Measurements from ENCODE around the gene C1orf50.

C1orf50 gene

GRCh38 chr1:42731585-42731984 is 35.5 kb upstream of the C1orf50 start:
- TF ChIP-seq, protein P1, sequence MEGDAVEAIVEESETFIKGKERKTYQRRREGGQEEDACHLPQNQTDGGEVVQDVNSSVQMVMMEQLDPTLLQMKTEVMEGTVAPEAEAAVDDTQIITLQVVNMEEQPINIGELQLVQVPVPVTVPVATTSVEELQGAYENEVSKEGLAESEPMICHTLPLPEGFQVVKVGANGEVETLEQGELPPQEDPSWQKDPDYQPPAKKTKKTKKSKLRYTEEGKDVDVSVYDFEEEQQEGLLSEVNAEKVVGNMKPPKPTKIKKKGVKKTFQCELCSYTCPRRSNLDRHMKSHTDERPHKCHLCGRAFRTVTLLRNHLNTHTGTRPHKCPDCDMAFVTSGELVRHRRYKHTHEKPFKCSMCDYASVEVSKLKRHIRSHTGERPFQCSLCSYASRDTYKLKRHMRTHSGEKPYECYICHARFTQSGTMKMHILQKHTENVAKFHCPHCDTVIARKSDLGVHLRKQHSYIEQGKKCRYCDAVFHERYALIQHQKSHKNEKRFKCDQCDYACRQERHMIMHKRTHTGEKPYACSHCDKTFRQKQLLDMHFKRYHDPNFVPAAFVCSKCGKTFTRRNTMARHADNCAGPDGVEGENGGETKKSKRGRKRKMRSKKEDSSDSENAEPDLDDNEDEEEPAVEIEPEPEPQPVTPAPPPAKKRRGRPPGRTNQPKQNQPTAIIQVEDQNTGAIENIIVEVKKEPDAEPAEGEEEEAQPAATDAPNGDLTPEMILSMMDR (IDR thresholded peaks at IDR 0.05; ENCODE audit: borderline replicate concordance, extremely low read depth, low read length, poor library complexity, severe bottlenecking), result no peak
- no peak for TF ChIP-seq EZH2 (IDR thresholded peaks at IDR 0.05; ENCODE audit: borderline replicate concordance, low read depth, low read length, severe bottlenecking)
- DNase-seq (no peak), ATAC-seq (ENCODE audit: insufficient read depth, low read depth) (no peak)
- no peaks in the 10 kb centered on the region for H3K9me3 ChIP-seq (ENCODE audit: insufficient read depth, low read length, severe bottlenecking)
- H3K27me3 ChIP-seq (ENCODE audit: insufficient read depth, low read length, poor library complexity), result no peaks in the 10 kb centered on the region
- H3K36me3 ChIP-seq (ENCODE audit: insufficient read depth, low read length), result no peaks in the 10 kb centered on the region
- no peak overlapping the region for H3K27ac ChIP-seq (ENCODE audit: low read length)
- no peak overlapping the region for H3K9ac ChIP-seq (ENCODE audit: low read depth, low read length)
- no peak overlapping the region for H3K4me2 ChIP-seq (ENCODE audit: insufficient read depth, low read length)
- no peak overlapping the region for H3K4me3 ChIP-seq (ENCODE audit: low read depth in 1 of 2, low read length in 2 of 2)
- no peak overlapping the region for H2AFZ ChIP-seq (ENCODE audit: low read depth, low read length)
- no peaks in the 10 kb centered on the region for H3K79me2 ChIP-seq (ENCODE audit: insufficient read depth, low read length)
- H4K20me1 ChIP-seq (ENCODE audit: insufficient read depth, low read length), result no peaks in the 10 kb centered on the region
- H3K4me1 ChIP-seq (ENCODE audit: insufficient read depth, low read length), result no peaks in the 10 kb centered on the region

DNA sequence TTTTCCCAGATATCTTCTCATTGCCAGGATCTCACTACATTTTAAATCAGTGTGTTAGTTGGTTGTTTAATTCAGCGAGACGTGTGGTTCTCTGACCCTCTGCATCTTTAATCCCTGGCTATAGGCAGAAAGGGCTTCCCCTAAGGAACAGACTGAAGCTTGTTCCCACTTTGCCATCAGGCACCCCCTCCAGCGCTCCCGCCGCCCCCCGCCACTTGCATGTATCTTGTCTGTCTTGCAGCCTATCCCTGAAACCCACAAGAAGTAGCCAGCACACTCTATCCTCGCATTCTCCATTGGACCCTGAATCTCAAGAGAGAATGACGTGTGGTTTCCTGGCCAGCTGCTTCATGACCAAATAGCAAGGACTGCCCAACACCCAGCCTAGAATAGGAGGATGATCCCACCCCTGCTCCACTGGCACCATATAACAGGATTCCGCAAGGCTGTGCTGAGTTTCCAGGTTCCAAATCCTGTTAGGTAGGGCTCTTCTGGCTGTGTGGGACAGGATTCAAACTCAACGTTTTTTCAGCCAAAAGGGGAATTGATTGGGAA is 34.8 kb upstream of the C1orf50 start:
- H3K79me2 ChIP-seq (ENCODE audit: insufficient read depth, low read length), result no peaks in the 10 kb centered on the region
- DNase-seq, result no peak
- no peak overlapping the region for H3K4me3 ChIP-seq (ENCODE audit: low read depth in 1 of 2, low read length in 2 of 2)
- no peaks in the 10 kb centered on the region for H3K36me3 ChIP-seq (ENCODE audit: insufficient read depth, low read length)
- H3K27me3 ChIP-seq (ENCODE audit: insufficient read depth, low read length, poor library complexity), result no peaks in the 10 kb centered on the region
- H3K4me1 ChIP-seq (ENCODE audit: insufficient read depth, low read length), result no peaks in the 10 kb centered on the region
- H2AFZ ChIP-seq (ENCODE audit: low read depth, low read length), result no peak overlapping the region
- no peak for TF ChIP-seq EZH2 (IDR thresholded peaks at IDR 0.05; ENCODE audit: borderline replicate concordance, low read depth, low read length, severe bottlenecking)
- TF ChIP-seq, protein P1 (IDR thresholded peaks at IDR 0.05; ENCODE audit: borderline replicate concordance, extremely low read depth, low read length, poor library complexity, severe bottlenecking), result no peak
- no peaks in the 10 kb centered on the region for H4K20me1 ChIP-seq (ENCODE audit: insufficient read depth, low read length)
- H3K9ac ChIP-seq (ENCODE audit: low read depth, low read length), result no peak overlapping the region
- H3K9me3 ChIP-seq (ENCODE audit: insufficient read depth, low read length, severe bottlenecking), result no peaks in the 10 kb centered on the region
- no peak overlapping the region for H3K4me2 ChIP-seq (ENCODE audit: insufficient read depth, low read length)
- no peak for ATAC-seq (ENCODE audit: insufficient read depth, low read depth)
- no peak overlapping the region for H3K27ac ChIP-seq (ENCODE audit: low read length)

GRCh38 chr1:42733415-42734200 is 33.4 kb upstream of the C1orf50 start:
- H2AFZ ChIP-seq (ENCODE audit: low read depth, low read length), result no peak overlapping the region
- TF ChIP-seq, protein P1 (IDR thresholded peaks at IDR 0.05; ENCODE audit: borderline replicate concordance, extremely low read depth, low read length, poor library complexity, severe bottlenecking), result no peak
- no peak for TF ChIP-seq EZH2 (IDR thresholded peaks at IDR 0.05; ENCODE audit: borderline replicate concordance, low read depth, low read length, severe bottlenecking)
- ATAC-seq (ENCODE audit: insufficient read depth, low read depth), result no peak
- H3K27me3 ChIP-seq (ENCODE audit: insufficient read depth, low read length, poor library complexity), result no peaks in the 10 kb centered on the region
- H3K9ac ChIP-seq (ENCODE audit: low read depth, low read length), result no peak overlapping the region
- no peaks in the 10 kb centered on the region for H3K9me3 ChIP-seq (ENCODE audit: insufficient read depth, low read length, severe bottlenecking)
- H4K20me1 ChIP-seq (ENCODE audit: insufficient read depth, low read length), result no peaks in the 10 kb centered on the region
- H3K4me3 ChIP-seq (ENCODE audit: low read depth in 1 of 2, low read length in 2 of 2), result no peak overlapping the region
- no peak overlapping the region for H3K27ac ChIP-seq (ENCODE audit: low read length)
- no peaks in the 10 kb centered on the region for H3K4me1 ChIP-seq (ENCODE audit: insufficient read depth, low read length)
- H3K79me2 ChIP-seq (ENCODE audit: insufficient read depth, low read length), result no peaks in the 10 kb centered on the region
- no peak for DNase-seq
- no peak overlapping the region for H3K4me2 ChIP-seq (ENCODE audit: insufficient read depth, low read length)
- no peaks in the 10 kb centered on the region for H3K36me3 ChIP-seq (ENCODE audit: insufficient read depth, low read length)

Data from DND-41 (cell line).